HEK293 (cell line): ENCODE results near the gene DMD.

Experiments used
- BCL11A ChIP-seq: fragments of 450-650 bp; formaldehyde crosslinking; IDR thresholded peaks from 2 replicates; pipeline ENCODE4 v1.5.1; 2016; ENCODE audit warnings: low read depth, missing biosample characterization, missing genetic modification characterization
- CTCF ChIP-seq: fragments of 450-650 bp; formaldehyde crosslinking; IDR thresholded peaks from 2 replicates; pipeline ENCODE4 v1.5.1; 2016; ENCODE audit warnings: missing biosample characterization, missing genetic modification characterization
- MYNN ChIP-seq: fragments of 450-650 bp; formaldehyde crosslinking; IDR thresholded peaks from 2 replicates; pipeline ENCODE4 v1.5.1; 2016; ENCODE audit warnings: missing biosample characterization, missing genetic modification characterization, borderline replicate concordance
- ZBTB26 ChIP-seq: fragments of 450-650 bp; formaldehyde crosslinking; optimal IDR thresholded peaks from 2 replicates; pipeline ENCODE3; 2016; ENCODE audit warnings: missing biosample characterization, mild to moderate bottlenecking, missing genetic modification characterization
- ZFP3 ChIP-seq: fragments of 450-650 bp; formaldehyde crosslinking; IDR thresholded peaks from 2 replicates; pipeline ENCODE4 v1.5.1; 2016; ENCODE audit warnings: low read depth, missing biosample characterization, missing genetic modification characterization
- ZNF24 ChIP-seq: fragments of 450-650 bp; formaldehyde crosslinking; IDR thresholded peaks from 2 replicates; pipeline ENCODE4 v1.5.1; 2016; ENCODE audit warnings: missing biosample characterization, missing genetic modification characterization
- ZNF292 ChIP-seq: fragments of 450-650 bp; formaldehyde crosslinking; IDR thresholded peaks from 2 replicates; pipeline ENCODE4 v1.5.1; 2016; ENCODE audit warnings: low read depth, missing biosample characterization, missing genetic modification characterization, borderline replicate concordance
- ZNF624 ChIP-seq: fragments of 450-650 bp; formaldehyde crosslinking; IDR thresholded peaks from 2 replicates; pipeline ENCODE4 v1.5.1; 2017; ENCODE audit warnings: missing biosample characterization, missing genetic modification characterization
- ZNF639 ChIP-seq: fragments of 450-650 bp; formaldehyde crosslinking; IDR thresholded peaks from 2 replicates; pipeline ENCODE4 v1.5.1; 2016; ENCODE audit warnings: missing biosample characterization, missing genetic modification characterization
- ZNF792 ChIP-seq: fragments of 450-650 bp; formaldehyde crosslinking; IDR thresholded peaks from 2 replicates; pipeline ENCODE4 v1.5.1; 2016; ENCODE audit warnings: missing biosample characterization, missing genetic modification characterization
- ZSCAN5A ChIP-seq: fragments of 450-650 bp; formaldehyde crosslinking; IDR thresholded peaks from 2 replicates; pipeline ENCODE4 v1.5.1; 2016; ENCODE audit warnings: missing biosample characterization, missing genetic modification characterization
- TF ChIP-seq, protein P1 (sequence below): fragments of 450-650 bp; formaldehyde crosslinking; IDR thresholded peaks from 2 replicates; pipeline ENCODE4 v1.5.1; 2016; ENCODE audit warnings: missing biosample characterization, missing genetic modification characterization
- TF ChIP-seq, protein P2 (sequence below): fragments of 450-650 bp; formaldehyde crosslinking; IDR thresholded peaks from 2 replicates; pipeline ENCODE4 v1.5.1; 2016; ENCODE audit warnings: missing biosample characterization, missing genetic modification characterization, borderline replicate concordance
- TF ChIP-seq, protein P3 (sequence below): fragments of 450-650 bp; formaldehyde crosslinking; IDR thresholded peaks from 2 replicates; pipeline ENCODE4 v1.5.1; 2017; ENCODE audit warnings: missing biosample characterization, missing genetic modification characterization

GRCh38 chrX:33065415-33065814, 145.9 kb downstream of the DMD start:
- TF ChIP-seq ZNF624 (no peak), CTCF (tag by site-specific recombination) (no peak), ZNF24 (tag by site-specific recombination) (no peak), ZBTB26 (no peak), ZFP3 (no peak), BCL11A (tag by site-specific recombination) (no peak), ZNF639 (tag by site-specific recombination) (no peak), ZNF292 (tag by site-specific recombination) (no peak), ZSCAN5A (tag by site-specific recombination) (no peak), ZNF792 (tag by site-specific recombination) (no peak), MYNN (tag by site-specific recombination) (no peak)
- TF ChIP-seq, protein P1, sequence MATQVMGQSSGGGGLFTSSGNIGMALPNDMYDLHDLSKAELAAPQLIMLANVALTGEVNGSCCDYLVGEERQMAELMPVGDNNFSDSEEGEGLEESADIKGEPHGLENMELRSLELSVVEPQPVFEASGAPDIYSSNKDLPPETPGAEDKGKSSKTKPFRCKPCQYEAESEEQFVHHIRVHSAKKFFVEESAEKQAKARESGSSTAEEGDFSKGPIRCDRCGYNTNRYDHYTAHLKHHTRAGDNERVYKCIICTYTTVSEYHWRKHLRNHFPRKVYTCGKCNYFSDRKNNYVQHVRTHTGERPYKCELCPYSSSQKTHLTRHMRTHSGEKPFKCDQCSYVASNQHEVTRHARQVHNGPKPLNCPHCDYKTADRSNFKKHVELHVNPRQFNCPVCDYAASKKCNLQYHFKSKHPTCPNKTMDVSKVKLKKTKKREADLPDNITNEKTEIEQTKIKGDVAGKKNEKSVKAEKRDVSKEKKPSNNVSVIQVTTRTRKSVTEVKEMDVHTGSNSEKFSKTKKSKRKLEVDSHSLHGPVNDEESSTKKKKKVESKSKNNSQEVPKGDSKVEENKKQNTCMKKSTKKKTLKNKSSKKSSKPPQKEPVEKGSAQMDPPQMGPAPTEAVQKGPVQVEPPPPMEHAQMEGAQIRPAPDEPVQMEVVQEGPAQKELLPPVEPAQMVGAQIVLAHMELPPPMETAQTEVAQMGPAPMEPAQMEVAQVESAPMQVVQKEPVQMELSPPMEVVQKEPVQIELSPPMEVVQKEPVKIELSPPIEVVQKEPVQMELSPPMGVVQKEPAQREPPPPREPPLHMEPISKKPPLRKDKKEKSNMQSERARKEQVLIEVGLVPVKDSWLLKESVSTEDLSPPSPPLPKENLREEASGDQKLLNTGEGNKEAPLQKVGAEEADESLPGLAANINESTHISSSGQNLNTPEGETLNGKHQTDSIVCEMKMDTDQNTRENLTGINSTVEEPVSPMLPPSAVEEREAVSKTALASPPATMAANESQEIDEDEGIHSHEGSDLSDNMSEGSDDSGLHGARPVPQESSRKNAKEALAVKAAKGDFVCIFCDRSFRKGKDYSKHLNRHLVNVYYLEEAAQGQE (tag by site-specific recombination), result no peak
- TF ChIP-seq, protein P2, sequence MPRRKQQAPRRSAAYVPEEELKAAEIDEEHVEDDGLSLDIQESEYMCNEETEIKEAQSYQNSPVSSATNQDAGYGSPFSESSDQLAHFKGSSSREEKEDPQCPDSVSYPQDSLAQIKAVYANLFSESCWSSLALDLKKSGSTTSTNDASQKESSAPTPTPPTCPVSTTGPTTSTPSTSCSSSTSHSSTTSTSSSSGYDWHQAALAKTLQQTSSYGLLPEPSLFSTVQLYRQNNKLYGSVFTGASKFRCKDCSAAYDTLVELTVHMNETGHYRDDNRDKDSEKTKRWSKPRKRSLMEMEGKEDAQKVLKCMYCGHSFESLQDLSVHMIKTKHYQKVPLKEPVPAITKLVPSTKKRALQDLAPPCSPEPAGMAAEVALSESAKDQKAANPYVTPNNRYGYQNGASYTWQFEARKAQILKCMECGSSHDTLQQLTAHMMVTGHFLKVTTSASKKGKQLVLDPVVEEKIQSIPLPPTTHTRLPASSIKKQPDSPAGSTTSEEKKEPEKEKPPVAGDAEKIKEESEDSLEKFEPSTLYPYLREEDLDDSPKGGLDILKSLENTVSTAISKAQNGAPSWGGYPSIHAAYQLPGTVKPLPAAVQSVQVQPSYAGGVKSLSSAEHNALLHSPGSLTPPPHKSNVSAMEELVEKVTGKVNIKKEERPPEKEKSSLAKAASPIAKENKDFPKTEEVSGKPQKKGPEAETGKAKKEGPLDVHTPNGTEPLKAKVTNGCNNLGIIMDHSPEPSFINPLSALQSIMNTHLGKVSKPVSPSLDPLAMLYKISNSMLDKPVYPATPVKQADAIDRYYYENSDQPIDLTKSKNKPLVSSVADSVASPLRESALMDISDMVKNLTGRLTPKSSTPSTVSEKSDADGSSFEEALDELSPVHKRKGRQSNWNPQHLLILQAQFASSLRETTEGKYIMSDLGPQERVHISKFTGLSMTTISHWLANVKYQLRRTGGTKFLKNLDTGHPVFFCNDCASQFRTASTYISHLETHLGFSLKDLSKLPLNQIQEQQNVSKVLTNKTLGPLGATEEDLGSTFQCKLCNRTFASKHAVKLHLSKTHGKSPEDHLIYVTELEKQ (tag by site-specific recombination), result no peak
- TF ChIP-seq, protein P3, sequence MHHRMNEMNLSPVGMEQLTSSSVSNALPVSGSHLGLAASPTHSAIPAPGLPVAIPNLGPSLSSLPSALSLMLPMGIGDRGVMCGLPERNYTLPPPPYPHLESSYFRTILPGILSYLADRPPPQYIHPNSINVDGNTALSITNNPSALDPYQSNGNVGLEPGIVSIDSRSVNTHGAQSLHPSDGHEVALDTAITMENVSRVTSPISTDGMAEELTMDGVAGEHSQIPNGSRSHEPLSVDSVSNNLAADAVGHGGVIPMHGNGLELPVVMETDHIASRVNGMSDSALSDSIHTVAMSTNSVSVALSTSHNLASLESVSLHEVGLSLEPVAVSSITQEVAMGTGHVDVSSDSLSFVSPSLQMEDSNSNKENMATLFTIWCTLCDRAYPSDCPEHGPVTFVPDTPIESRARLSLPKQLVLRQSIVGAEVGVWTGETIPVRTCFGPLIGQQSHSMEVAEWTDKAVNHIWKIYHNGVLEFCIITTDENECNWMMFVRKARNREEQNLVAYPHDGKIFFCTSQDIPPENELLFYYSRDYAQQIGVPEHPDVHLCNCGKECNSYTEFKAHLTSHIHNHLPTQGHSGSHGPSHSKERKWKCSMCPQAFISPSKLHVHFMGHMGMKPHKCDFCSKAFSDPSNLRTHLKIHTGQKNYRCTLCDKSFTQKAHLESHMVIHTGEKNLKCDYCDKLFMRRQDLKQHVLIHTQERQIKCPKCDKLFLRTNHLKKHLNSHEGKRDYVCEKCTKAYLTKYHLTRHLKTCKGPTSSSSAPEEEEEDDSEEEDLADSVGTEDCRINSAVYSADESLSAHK, result no peak
